ENCODE results near the gene IL37.
"Not testable (repeated sequence)": the region's sequence is repeated elsewhere in the genome, so short reads cannot be mapped to it uniquely, and the experiment has no call there.

Gene IL37

GRCh38 chr2:112887964-112888749 is 22.8 kb upstream of the IL37 start:
- TF ChIP-seq, protein P1, sequence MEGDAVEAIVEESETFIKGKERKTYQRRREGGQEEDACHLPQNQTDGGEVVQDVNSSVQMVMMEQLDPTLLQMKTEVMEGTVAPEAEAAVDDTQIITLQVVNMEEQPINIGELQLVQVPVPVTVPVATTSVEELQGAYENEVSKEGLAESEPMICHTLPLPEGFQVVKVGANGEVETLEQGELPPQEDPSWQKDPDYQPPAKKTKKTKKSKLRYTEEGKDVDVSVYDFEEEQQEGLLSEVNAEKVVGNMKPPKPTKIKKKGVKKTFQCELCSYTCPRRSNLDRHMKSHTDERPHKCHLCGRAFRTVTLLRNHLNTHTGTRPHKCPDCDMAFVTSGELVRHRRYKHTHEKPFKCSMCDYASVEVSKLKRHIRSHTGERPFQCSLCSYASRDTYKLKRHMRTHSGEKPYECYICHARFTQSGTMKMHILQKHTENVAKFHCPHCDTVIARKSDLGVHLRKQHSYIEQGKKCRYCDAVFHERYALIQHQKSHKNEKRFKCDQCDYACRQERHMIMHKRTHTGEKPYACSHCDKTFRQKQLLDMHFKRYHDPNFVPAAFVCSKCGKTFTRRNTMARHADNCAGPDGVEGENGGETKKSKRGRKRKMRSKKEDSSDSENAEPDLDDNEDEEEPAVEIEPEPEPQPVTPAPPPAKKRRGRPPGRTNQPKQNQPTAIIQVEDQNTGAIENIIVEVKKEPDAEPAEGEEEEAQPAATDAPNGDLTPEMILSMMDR (IDR thresholded peaks at IDR 0.05; ENCODE audit: control extremely low read depth, extremely low read depth, low read depth, missing control alignments) = no peak
- POLR2A ChIA-PET = no interaction called here
- DNase-seq (ENCODE audit: extremely low spot score) = peak; percentile 46
- CTCF ChIA-PET = interaction anchor here (4.1 to 12.1 kb wide), 2 partner anchors 54 to 137 kb away, joined by 33 to 275 read pairs; no protein-coding TSS in a partner anchor

GRCh38 chr2:112889976-112890375 is 21.0 kb upstream of the IL37 start:
- no peak for DNase-seq (ENCODE audit: extremely low spot score)
- ChIA-PET CTCF (interaction anchor here (1.2 to 5.2 kb wide), 4 partner anchors 10 to 148 kb away, joined by 3 to 38 read pairs (median 14); no protein-coding TSS in a partner anchor), POLR2A (interaction anchor here (0.6 kb wide), 1 partner anchor 253 kb away, joined by 6 read pairs; no protein-coding TSS in a partner anchor)
- TF ChIP-seq, protein P1 (IDR thresholded peaks at IDR 0.05; ENCODE audit: control extremely low read depth, extremely low read depth, low read depth, missing control alignments) = no peak

DNA sequence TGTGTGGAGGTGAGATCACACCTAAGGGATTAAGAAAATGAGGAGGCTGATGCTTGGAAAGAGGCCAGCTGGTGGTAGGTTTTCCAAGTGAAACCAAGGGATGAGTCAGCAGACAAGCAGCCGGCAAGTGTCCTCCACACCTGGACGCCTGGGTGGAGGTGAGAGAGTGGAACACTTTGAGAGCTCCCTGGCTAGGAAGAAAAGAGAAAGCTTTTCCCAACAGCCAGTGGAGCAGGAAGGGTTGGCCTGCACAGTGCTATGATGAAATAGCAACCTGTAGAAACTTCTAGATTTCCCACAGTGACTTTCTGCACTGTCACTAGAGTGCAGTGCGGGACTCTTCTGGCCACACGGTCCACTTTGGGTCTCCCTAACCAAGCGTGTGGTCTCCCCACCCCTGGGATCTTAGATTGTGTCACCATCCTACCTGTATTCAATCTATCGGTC is 19.6 kb upstream of the IL37 start:
- ChIA-PET POLR2A (no interaction called here), CTCF (interaction anchor here (1.5 to 5.2 kb wide), 5 partner anchors 9 to 165 kb away, joined by 4 to 38 read pairs (median 11); no protein-coding TSS in a partner anchor)
- TF ChIP-seq, protein P1 (IDR thresholded peaks at IDR 0.05; ENCODE audit: control extremely low read depth, extremely low read depth, low read depth, missing control alignments) = no peak
- DNase-seq (ENCODE audit: extremely low spot score) = no peak

DNA sequence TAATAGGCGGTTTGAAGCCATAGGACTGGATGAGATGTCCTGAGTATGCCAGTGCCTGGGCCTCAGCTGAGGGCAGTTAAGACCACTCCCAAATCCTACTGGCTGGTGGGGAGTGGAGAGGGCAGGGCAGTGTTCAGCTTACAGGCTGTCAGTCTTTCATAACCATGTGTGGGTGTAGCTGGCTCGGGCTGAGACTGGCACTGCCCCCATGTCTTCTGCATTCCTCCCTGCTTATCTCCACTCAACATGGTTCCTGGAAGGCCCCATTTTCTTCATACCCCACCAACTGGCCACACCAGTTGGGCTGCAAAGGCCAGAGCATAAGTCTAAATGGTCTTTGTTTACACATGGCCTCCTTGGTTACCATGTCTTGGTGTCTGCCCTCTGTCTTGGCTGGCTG is 17.2 kb upstream of the IL37 start:
- DNase-seq (ENCODE audit: extremely low spot score) = no peak
- CTCF ChIA-PET = interaction anchor here (1.1 to 5.2 kb wide), 3 partner anchors 8 to 144 kb away, joined by 3 to 38 read pairs (median 9); no protein-coding TSS in a partner anchor
- TF ChIP-seq, protein P1 (IDR thresholded peaks at IDR 0.05; ENCODE audit: control extremely low read depth, extremely low read depth, low read depth, missing control alignments) = no peak
- POLR2A ChIA-PET = no interaction called here

GRCh38 chr2:112896909-112897623 is 13.9 kb upstream of the IL37 start:
- POLR2A ChIA-PET = no interaction called here
- no peak for DNase-seq (ENCODE audit: extremely low spot score)
- TF ChIP-seq, protein P1 (IDR thresholded peaks at IDR 0.05; ENCODE audit: control extremely low read depth, extremely low read depth, low read depth, missing control alignments) = no peak
- CTCF ChIA-PET = no interaction called here

DNA sequence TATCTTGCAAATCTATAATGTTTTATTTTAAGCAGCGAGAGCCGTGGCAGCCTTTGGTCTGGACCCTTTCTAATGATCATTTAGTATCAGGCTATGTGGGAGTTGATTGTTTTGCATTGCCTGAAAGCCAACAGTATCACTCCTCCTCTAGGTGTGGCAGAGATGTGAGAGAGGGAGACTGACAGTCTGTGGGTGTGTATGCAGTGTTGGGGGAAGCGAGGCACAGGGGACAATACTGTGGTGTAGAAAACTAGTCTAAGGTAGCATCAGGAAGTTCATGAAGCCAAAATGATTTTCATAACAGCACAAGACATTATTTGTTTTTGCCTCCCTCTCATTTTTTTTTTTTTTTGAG is 13.4 kb upstream of the IL37 start:
- CTCF ChIA-PET = interaction anchor here (0.7 to 1.2 kb wide), 2 partner anchors 14 to 45 kb away, joined by 3 read pairs; partner anchors contain the start of gene IL37
- TF ChIP-seq, protein P1 (IDR thresholded peaks at IDR 0.05; ENCODE audit: control extremely low read depth, extremely low read depth, low read depth, missing control alignments) = no peak
- DNase-seq (ENCODE audit: extremely low spot score) = no peak
- POLR2A ChIA-PET = no interaction called here

DNA sequence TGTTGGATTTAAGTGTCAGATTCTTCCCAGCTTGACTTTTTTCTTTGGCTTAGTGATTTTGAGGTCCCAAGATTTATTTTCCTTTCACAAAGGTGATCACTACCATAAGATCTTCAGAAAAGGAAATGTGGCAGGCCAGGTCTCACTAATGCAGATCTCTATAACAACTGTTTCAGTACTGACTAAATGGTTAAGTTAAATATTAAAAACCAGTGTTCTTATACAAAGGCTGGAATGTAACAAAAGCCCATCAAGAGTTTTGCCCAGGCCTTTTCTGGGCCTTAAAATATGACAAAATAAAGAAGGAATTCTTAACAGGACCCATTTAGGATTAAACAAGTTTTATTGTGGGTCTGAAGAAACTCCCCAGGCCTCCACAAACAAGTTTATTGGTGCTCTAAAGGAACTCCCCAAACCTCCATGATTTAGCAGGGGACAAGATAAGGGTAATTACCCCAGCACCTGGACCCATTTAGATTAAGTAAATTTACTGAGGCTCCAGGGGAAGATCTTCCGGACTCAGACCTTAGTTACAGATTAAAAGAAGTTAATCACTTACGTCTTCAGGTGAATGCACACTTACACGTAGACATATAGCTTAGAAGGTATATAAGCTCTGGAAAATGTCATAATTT is 9.4 kb upstream of the IL37 start:
- CTCF ChIA-PET = interaction anchor here (1.4 to 5.1 kb wide), 5 partner anchors 9 to 152 kb away, joined by 4 to 24 read pairs (median 13); no protein-coding TSS in a partner anchor
- DNase-seq (ENCODE audit: extremely low spot score) = not testable (repeated sequence)
- POLR2A ChIA-PET = interaction anchor here (0.6 kb wide), 1 partner anchor 940 kb away, joined by 3 read pairs; no protein-coding TSS in a partner anchor
